GM19463 (cell line): ENCODE results near the gene CDADC1.

Source experiments
- ATAC-seq: cut with Tn5 transposase; IDR thresholded peaks from one replicate; pipeline ENCODE4 v1.9.1; 2021; ENCODE audit warnings: mild to moderate bottlenecking, moderate library complexity; ENCODE audit not compliant: unreplicated experiment

Gene CDADC1

GRCh38 chr13:49235856-49236431 is 11.8 kb upstream of the CDADC1 start:
- ATAC-seq, result no peak

- ATAC-seq, result no peak
Observed at GRCh38 chr13:49238621-49239020, 9.1 kb upstream of the CDADC1 start.

- ATAC-seq, result no peak
Observed at GRCh38 chr13:49240017-49240416, 7.7 kb upstream of the CDADC1 start.

- no peak for ATAC-seq
Observed at GRCh38 chr13:49241296-49241695, 6.4 kb upstream of the CDADC1 start.

- ATAC-seq, result no peak
Observed at GRCh38 chr13:49245101-49245500, 2.6 kb upstream of the CDADC1 start.

GRCh38 chr13:49246850-49247642 is 679 bp upstream of the CDADC1 start:
- peak; percentile 32 for ATAC-seq

GRCh38 chr13:49248622-49249002 is 887 bp downstream of the CDADC1 start:
- no peak for ATAC-seq

- ATAC-seq, result no peak
Observed at GRCh38 chr13:49251326-49251725, 3.6 kb downstream of the CDADC1 start.

GRCh38 chr13:49253310-49253709 is 5.6 kb downstream of the CDADC1 start:
- ATAC-seq, result no peak

GRCh38 chr13:49254007-49254406 is 6.3 kb downstream of the CDADC1 start:
- ATAC-seq, result no peak

GRCh38 chr13:49256841-49257240 is 9.1 kb downstream of the CDADC1 start:
- no peak for ATAC-seq

- no peak for ATAC-seq
Observed at GRCh38 chr13:49258089-49258796, 10.5 kb downstream of the CDADC1 start.

- ATAC-seq, result no peak
Observed at GRCh38 chr13:49259586-49259985, 11.9 kb downstream of the CDADC1 start.

GRCh38 chr13:49262634-49263033 is 14.9 kb downstream of the CDADC1 start:
- ATAC-seq, result no peak

- ATAC-seq, result no peak
Observed at GRCh38 chr13:49265822-49266221, 18.1 kb downstream of the CDADC1 start.

- ATAC-seq, result no peak
Observed at GRCh38 chr13:49271264-49271663, 23.5 kb downstream of the CDADC1 start.

GRCh38 chr13:49272296-49272695 is 24.6 kb downstream of the CDADC1 start:
- no peak for ATAC-seq

- ATAC-seq, result no peak
Observed at GRCh38 chr13:49278211-49278610, 30.5 kb downstream of the CDADC1 start.

- ATAC-seq, result no peak
Observed at GRCh38 chr13:49279112-49279511, 31.4 kb downstream of the CDADC1 start.

GRCh38 chr13:49279885-49280284 is 32.2 kb downstream of the CDADC1 start:
- ATAC-seq, result no peak

GRCh38 chr13:49287995-49288394 is 40.3 kb downstream of the CDADC1 start:
- ATAC-seq, result no peak

- no peak for ATAC-seq
Observed at GRCh38 chr13:49288458-49288857, 40.7 kb downstream of the CDADC1 start.
